Stromal cell of bone marrow (primary cell): ENCODE data around the gene MAD1L1.

Experiments used
- DNase-seq: peaks from one replicate; pipeline ENCODE4 v3.0.0-alpha.2; 2012; ENCODE audit warnings: low read depth

MAD1L1 gene

GRCh38 chr7:2200584-2200980 is 32.2 kb downstream of the MAD1L1 start:
- DNase-seq = no peak

- no peak for DNase-seq
Observed at GRCh38 chr7:2199956-2200583, 32.7 kb downstream of the MAD1L1 start.

GRCh38 chr7:2199528-2199927 is 33.2 kb downstream of the MAD1L1 start:
- DNase-seq = no peak

GRCh38 chr7:2198760-2199159 is 34.0 kb downstream of the MAD1L1 start:
- no peak for DNase-seq

- DNase-seq = no peak
Observed at GRCh38 chr7:2198206-2198605, 34.5 kb downstream of the MAD1L1 start.

- no peak for DNase-seq
Observed at GRCh38 chr7:2197436-2198155, 35.1 kb downstream of the MAD1L1 start.

- DNase-seq = no peak
Observed at GRCh38 chr7:2196381-2197378, 36.1 kb downstream of the MAD1L1 start.

- no peak for DNase-seq
Observed at GRCh38 chr7:2195400-2196246, 37.1 kb downstream of the MAD1L1 start.

GRCh38 chr7:2193575-2194305 is 39.0 kb downstream of the MAD1L1 start:
- no peak for DNase-seq

- DNase-seq = no peak
Observed at GRCh38 chr7:2192831-2193534, 39.8 kb downstream of the MAD1L1 start.

- no peak for DNase-seq
Observed at GRCh38 chr7:2191016-2191415, 41.7 kb downstream of the MAD1L1 start.

GRCh38 chr7:2190531-2190930 is 42.2 kb downstream of the MAD1L1 start:
- DNase-seq = peak; percentile 6

- DNase-seq = no peak
Observed at GRCh38 chr7:2186166-2186565, 46.6 kb downstream of the MAD1L1 start.

GRCh38 chr7:2185715-2186114 is 47.0 kb downstream of the MAD1L1 start:
- DNase-seq = no peak

GRCh38 chr7:2182461-2182860 is 50.3 kb downstream of the MAD1L1 start:
- DNase-seq = no peak

- DNase-seq = no peak
Observed at GRCh38 chr7:2181077-2181854, 51.5 kb downstream of the MAD1L1 start.

- no peak for DNase-seq
Observed at GRCh38 chr7:2180081-2180480, 52.7 kb downstream of the MAD1L1 start.

- peak; percentile 94 for DNase-seq
Observed at GRCh38 chr7:2175514-2175913, 57.2 kb downstream of the MAD1L1 start.

GRCh38 chr7:2175091-2175490 is 57.7 kb downstream of the MAD1L1 start:
- peak; percentile 63 for DNase-seq
